ENCODE results near the gene PPP1R12A.

PPP1R12A gene

DNA sequence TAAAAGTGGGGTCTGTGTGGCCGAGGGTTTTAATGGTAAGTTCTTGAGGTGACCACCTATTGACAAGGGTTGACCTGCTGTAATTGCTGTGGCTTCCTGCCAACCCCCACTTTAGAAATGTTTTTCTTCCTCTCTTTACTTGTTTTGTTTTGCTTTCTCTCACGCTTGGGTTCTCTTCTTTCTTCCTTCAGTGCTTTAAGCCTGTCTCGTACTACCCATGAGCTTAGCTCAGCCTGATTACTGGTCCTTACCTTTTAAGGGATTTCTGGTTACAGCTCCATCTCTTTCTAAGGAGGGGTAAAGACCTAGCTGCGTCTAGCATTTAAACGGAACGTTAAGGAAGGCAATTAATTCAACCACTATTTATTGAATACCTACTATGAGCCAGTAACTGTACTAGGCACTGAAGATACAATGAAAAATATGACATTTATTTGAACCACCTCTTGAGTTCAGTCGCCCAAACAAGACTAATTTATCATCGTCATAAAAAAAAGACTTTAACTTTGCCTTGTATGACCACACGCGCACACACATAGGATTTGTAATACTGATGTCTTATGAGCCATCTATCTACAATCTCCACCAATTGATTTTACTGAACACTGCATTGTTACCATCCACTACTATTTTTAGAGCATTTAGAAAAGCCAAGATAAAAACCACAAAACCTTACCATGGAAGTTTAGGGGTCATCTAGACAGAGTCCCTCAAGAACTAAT, 888 bp upstream of the PPP1R12A start:
- DNase-seq (ENCODE audit: low read depth), result no peak

DNA sequence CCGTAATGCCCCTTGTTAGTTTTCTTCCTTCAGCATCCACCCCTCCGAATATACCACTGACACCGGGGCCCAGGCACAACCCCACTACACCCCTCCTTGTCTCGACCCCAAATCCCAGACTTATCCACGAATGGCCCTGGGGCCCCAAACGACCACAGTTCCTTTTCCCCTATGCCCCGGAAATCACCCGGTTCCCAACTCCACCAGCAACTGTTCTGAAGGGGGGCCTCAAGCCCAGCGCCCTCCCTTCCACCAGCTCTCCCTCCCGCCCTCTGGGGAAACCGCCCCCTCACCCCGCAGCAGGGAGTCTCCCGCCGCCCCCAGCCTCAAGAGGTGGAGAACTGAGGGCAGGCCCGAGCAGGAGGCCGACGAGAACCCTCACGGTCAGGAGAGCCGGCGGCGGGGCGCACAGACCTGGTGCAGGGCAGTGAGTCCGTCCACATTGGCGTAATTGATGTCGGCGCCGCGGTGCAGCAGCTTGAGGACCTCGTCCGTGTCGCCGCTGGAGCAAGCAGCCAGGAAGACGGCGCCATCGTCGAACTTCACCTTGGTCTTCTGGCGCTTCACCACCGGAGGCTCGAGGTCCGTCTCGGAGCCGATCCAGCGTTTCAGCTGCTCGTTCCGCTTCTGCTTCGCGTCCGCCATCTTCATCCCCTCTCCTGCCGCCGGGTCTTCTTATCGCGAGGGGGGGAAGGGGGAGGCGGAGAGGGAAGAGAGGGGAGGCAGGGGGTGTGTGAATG, 446 bp downstream of the PPP1R12A start:
- DNase-seq (ENCODE audit: low read depth), result no peak

DNA sequence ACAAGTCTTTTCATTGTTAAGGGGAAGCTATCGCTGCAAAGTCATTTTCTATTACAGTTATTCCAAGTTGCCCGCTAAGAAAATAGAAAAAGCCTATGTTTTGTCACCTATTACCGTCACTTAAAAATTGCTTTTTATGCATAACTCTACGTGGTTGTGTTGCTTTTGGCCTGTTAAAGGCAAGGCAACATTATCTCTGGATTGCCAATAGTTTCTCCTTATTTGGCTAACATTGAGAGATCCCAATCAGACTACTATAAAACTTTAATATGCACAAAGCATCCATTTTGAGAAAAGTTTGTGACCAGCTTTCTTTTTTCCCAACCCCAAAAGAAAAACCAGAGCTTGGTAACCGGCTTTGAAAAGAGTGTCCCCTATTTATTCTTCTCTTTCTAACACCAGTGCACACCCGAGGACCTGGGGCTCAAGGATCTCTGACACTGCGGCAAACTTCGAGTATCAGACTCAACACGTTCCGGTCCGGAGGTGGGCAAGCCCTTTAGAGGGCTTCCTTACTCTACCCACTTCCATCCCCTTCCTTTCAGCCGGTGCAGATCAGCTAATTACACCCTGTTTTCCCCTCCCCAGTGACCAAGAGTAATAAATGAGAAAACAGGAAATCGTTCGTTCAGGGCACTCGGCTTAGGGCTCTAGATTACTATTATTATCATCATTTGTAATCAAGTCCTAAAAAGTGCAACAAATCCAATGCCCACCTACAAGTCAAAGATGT, 1.2 kb downstream of the PPP1R12A start:
- DNase-seq (ENCODE audit: low read depth), result no peak

DNA sequence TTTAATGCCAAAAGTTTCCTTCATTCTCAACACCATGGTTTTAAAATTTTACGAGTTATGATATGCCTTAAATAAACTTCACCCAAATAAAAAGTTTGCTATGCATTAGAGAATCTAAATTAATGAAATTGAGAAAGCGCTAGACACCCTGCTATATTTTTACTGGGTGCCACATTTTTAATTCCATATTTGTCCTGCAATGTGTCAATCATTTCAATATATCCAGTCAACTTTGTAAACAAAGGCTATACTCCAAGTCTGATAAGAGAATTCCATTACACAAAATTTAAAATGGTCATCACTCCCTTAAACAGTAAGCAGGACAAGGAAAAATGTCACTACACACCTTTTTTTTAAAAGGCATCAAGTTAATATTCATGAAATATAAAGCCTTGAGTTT, 1.9 kb downstream of the PPP1R12A start:
- no peak for DNase-seq (ENCODE audit: low read depth)

DNA sequence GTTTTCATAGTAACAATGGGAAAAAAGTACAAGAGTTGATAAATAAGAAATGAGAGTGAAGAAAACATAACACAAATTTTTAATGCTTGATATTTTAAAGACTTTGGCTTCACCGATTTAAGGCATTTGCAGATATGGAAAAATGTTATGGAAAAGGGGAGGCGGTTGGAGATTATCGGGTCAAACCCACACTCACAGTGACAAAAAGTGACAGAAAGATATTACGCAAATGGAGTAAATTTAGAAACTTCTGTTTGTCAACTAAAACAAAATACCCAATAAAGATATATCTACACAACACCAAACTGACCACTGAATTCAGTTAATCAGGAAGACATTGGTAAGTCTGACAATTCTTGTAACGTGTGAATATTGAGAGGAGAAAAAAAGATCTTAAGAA, 2.5 kb downstream of the PPP1R12A start:
- DNase-seq (ENCODE audit: low read depth), result no peak

DNA sequence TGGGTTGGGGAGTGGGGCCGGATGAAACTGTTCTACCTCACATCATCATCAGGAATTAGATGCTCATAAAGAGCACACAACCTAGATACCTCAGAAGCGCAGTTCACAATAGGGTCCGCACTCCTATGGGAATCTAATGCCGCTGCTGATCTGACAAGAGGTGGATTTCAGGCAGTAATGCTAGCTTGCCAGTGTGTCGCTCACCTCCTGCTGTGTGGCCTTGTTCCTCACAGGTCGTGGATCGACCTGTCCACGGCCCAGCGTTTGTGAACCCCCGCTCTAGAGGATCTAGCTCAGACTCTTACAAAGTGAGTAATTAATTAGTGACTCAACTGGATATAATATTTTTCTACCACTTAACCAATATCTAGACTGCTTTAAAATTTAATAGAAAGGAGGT, 5.8 kb downstream of the PPP1R12A start:
- no peak for DNase-seq (ENCODE audit: low read depth)

DNA sequence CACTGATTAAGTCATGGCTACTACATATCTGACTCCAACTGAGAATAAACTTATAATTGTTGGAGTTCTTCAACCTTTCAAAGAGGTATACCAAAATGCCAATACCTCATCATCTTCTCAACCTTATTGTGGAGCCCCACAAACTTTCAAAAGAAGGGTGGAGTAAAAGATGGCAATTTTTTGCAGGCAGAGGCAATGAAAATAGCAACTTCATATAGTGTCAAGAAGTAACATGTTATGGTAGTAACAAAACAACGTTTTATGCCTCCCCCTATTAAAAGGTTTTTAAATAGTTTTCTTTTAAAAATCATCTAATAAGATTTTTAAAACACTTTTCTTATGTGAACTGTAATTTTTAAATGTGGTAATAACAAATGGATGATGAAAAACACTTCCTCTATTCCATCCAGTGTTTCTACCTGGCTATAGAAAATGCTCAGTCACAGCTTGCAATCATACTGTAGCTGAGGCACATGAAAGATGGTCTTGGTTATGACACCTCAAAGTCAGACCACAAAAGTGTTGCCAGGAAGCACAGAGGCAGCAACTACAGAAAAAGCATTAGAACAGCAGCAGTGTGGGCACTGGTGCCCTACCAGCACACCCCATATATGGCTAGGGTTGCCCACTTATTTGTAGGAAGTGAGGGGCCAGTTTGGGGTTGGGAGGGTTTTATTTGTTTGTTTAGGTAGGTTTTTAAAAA, 7.0 kb downstream of the PPP1R12A start:
- DNase-seq (ENCODE audit: low read depth), result no peak

DNA sequence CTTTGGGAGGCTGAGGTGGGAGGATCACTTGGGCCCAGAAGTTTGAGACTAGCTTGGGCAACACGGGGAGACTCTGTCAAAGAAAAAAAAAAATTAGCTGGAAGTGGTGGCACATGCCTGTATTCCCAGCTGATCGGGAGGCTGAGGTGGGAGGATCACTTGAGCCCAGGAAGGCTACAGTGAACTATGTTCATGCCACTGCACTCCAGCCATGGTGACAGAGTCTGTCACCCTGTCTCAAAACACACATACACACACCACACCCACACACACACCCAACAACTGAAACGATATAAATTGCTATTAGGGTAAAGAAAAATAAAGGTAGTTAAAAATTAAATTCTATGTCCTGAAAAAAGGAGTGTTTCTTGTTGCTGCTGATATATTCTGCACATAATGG, 7.9 kb downstream of the PPP1R12A start:
- no peak for DNase-seq (ENCODE audit: low read depth)

DNA sequence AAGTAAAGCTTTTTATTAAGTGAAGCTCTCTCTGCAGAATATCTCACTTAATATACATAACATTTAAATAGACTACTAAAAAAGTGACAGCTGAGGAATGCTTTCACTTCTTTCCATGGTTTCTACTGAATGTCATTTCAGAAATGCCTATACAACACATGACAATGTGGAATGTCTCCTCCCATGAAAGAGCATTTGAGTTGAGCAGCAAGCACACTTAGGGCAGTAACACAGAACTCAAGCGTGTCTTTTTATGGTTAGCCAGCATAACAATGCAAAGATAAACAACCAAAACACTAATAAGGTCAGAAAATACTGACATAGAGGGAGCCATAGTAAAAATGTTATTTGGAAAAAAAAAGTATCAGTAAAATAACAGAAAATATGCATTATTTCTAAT, 9.4 kb downstream of the PPP1R12A start:
- DNase-seq (ENCODE audit: low read depth), result no peak

DNA sequence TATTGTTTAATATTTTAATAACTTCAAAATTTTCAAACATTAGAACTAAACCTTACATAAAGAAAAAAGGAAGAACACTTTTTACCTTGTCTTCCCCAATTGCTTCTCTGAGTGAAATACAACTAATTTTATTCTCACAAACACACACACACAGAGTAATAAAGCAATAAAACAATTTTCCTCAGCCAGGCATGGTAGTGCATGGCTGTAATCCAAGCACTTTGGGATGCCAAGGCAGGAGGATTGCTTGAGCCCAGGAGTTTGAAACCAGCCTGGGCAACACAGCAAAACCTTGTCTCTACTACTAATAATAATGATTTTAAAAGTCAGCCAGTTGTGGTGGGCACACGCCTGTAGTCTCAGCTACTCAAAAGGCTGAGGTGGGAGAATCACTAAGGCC, 13.1 kb downstream of the PPP1R12A start:
- DNase-seq (ENCODE audit: low read depth), result no peak

DNA sequence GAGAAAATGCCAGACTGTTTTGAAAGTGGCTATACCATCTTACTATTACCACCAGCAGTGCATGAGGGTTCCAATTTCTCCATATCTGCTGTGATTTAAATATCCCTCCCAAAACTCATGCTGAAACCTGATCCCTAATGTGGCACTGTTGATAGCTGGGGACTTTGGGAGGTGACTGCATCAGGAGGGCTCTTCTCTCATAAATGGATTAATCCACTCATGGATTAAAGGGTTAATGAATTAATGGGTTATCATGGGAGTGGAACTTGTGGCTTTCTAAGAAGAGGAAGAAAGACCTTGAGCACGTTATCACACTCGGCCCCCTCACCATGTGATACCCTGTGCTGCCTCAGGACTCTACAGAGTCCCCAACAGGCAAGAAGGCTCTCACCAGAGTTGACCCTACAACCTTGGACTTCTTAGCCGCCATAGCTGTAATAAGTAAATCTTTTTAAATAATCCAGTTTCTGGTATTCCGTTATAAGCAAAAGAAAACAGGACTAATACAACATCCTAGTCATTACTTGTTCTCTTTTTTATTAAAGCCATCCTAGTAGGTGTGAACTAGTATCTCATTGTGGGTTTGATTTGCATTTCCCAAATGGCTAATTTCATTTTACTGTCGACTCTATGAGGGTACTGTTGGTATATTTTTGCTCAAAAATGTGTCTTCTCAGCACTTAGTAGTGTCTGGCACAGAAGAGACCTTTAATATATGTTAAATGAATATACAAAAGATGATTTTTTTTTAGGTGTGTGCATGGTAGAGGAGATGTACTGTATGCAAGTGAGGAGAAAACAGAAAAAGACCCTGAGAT, 14.3 kb downstream of the PPP1R12A start:
- DNase-seq (ENCODE audit: low read depth), result no peak

DNA sequence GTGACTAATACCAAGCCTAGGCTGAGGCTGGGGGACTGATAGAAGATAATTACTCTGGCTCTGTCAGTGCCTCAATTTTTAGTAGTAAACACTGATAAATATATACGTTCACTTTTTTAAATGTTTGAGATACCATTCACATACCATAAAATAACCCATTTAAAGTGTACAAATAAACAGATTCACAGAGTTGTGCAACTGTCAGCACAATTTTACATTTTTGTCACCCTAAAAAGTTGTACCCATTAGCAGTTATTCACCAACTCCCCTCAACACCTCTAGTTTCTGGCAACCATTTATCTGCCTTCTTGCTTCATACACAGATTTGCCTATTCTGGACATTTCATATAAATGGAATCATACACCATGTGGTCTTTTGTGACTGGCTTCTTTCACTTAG, 15.1 kb downstream of the PPP1R12A start:
- no peak for DNase-seq (ENCODE audit: low read depth)

DNA sequence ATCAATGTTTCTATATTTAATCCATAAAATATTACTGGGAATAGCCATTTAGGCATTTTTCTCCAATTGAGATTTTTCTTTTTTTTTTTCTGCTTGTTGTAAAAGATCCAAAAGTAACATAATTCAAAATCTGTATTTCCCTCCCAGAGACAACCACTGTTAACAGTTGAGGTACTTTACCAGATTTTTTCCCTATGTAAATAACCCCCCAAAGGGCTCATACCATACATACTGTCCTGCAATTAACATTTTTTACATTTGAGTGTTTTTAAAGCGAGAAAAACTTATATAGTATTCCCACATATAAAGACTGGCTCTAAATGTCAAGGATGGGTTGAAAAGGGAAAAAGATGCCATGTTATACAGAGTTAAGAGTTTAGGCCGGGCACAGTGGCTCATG, 18.1 kb downstream of the PPP1R12A start:
- no peak for DNase-seq (ENCODE audit: low read depth)

DNA sequence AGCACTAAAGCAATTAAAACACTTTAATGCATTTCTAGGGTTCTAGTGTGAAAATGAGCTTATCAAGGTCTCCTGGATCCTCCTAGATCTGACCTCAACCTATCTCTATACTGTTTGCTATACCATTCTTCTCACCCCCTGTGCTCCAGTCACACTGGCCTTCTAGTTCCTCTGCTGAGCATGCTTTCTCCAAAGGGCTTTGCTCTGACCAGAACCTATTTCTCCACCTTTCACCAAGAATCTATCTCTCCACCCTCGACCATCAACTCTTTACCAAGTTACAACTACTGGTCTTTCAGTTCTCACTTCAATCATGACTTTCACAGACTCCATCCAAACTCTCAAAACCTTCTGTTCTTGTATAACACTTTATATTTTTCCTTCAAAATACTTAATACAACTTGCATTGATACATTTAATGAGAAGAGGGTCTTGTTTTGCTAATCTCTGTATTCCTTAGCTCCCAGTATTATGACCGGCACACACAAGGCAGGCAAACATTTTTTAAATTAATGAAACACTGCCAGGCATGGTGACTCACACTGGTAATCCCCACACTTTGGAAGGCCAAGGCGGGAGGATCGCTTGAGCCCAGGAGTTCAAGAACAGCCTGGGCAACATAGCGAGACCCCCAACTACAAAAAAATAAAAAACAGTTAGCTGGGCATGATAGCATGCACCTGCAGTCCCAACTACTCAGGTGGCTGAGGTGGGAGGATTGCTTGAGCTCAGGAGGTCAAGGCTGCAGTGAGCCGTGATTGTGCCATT, 22.8 kb downstream of the PPP1R12A start:
- no peak for DNase-seq (ENCODE audit: low read depth)

DNA sequence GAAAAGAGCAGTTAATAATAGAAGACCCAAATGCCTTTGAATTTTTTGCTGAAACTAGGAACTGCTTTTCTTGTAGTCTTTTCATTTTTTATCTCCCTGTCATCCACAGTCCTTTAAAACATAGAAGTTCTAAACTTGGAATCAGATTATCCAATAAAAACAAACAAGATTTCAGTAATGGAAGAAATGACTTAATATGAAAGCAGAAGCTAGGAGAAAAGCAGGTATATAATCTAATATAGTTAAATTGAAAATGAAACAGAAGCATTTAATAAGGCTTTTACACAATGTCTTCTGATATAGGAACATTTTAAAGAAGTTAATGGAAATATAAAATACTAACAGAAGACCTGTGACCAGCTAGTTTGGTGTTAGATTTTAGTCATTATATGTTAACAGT, 26.5 kb downstream of the PPP1R12A start:
- no peak for DNase-seq (ENCODE audit: low read depth)

DNA sequence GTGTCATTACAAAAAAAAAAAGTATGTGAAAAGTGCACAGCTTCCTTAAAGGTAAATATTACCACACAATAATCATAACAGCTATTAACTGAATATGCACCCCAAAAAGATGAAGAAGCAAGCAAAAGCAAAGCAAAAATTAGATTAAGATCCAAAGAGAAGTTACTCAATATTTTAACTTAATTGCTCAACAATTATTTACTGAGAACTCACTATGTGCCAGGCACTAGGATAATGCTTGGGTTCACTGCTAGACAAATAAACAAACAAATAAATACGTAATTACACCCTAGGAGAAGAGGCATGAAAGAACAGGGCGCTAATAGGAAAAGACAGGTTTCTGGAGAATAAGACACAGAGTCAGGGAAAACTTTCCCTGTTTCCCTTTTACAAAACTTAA, 33.4 kb downstream of the PPP1R12A start:
- DNase-seq (ENCODE audit: low read depth), result no peak

DNA sequence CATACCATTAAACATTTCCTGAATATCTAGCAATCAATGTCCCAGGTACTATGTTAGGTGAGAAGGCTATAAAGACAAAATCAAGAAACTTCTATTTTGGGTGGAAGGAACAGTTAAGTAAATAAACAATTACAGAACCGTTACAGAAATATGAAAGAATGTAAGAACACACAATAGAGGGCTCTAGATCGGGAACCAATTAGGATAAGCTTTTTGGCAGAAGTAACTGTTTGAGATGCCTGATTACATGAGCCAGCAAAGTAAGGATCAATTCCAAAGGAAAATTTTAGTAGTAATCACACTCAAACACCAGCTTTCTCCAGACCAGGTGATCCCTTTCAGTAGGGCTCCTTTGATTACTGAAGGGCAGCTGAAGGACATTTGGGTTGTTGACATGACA, 33.9 kb downstream of the PPP1R12A start:
- DNase-seq (ENCODE audit: low read depth), result no peak

DNA sequence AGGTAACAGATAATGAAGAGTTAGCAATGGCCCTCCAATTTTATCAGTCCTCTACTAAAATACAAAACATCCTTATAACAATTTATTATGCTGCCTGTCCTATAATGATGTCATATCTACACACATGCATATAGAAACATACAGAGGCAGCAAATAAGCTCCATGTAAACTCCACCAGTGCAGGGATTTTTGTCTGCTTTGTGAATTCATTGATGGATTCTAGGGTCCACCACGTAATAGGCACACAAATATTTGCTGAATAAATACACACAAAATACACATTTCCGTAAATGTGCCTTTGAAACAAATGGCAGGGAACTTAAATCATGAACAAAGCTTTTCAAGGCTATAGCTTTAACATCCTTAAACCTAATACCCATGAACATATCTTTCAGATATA, 34.7 kb downstream of the PPP1R12A start:
- DNase-seq (ENCODE audit: low read depth), result no peak

DNA sequence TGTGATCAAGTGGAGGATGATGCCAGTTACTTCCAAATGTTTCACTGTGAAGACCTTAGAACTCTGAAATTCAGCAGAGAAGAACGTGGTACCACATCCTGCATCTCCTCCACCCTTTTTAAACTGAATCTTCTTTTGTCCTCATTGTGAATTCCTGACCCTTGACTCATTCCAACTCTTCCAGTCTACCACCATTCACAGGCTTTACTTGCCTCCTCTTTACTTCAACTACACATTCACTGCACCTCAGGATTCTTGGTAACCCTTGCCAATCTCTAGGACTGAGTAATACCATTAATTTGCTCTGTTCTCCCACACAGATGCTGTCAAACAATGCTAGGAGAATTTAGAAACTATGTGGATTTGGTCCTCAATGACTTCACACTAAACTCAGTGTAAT, 37.3 kb downstream of the PPP1R12A start:
- DNase-seq (ENCODE audit: low read depth), result peak; percentile 98

DNA sequence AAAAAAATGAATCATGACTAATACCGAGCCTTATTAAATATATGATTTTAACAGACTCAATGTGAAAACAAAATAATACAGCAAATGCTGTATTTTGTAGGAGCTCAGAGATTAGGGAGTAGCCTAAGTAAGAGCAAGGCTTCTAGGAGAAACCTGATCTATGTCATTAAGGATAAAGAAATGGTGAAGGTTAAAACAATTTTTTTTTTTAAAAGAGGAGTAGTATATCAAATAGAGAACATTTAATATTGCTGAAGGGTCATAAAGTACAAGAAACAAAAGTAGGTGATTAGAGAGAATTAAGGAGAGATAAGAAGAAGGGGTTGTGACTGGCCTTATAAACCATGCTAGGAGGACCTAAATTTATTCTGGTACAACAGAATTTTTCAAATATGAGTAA, 39.1 kb downstream of the PPP1R12A start:
- no peak for DNase-seq (ENCODE audit: low read depth)

DNA sequence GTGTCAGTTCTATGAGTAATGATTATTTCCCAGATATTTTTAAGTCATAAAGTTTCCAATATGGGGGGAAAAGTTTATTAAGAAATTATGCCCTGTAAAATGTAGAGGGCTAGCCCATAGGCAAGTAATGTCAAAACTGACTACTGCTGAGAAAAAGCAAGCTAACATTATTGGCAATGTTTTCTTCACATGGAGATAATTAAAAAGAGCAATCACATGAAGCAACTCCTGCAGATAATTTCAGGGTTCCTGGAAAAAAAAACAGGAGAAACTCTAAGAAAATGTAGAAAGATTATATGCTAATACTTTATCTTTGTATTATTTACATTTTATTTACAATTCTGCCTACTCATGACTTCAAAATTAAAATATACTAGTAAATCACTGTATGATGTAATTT, 39.8 kb downstream of the PPP1R12A start:
- DNase-seq (ENCODE audit: low read depth), result no peak

All from GM04503 (cell line).